HepG2 (cell line): ENCODE data around the gene PCNA. TPM values are rescaled to one million over a fixed set of nuclear protein-coding genes. Genes with fewer than 3 reads are reported as not detected.

Source experiments
- FOXJ3 ChIP-seq: sonication (generic); formaldehyde crosslinking; IDR thresholded peaks from 2 replicates; pipeline ENCODE4 v1.4.0; 2020; ENCODE audit warnings: missing genetic modification reagents, mild to moderate bottlenecking, borderline replicate concordance
- HIVEP1 ChIP-seq: sonication (generic); formaldehyde crosslinking; IDR thresholded peaks from 2 replicates; pipeline ENCODE4 v1.4.0; 2020; ENCODE audit warnings: mild to moderate bottlenecking, missing genetic modification reagents
- HNF4G ChIP-seq, 2 experiments: sonication (generic) in 1 of 2; formaldehyde crosslinking in 1 of 2; IDR thresholded peaks; 2 replicates each; pipeline versions ENCODE4 v1.4.0 to v1.6.1; 2011 to 2020; ENCODE audit warnings: borderline replicate concordance in 2 of 2, low read depth in 2 of 2, mild to moderate bottlenecking in 2 of 2, low read length in 1 of 2, missing genetic modification reagents in 1 of 2, moderate library complexity in 1 of 2
- HOXD1 ChIP-seq: sonication (generic); formaldehyde crosslinking; IDR thresholded peaks from 2 replicates; pipeline ENCODE4 v1.5.0; 2020; ENCODE audit warnings: missing genetic modification reagents
- IRX3 ChIP-seq: sonication (generic); formaldehyde crosslinking; IDR thresholded peaks from 2 replicates; pipeline ENCODE4 v1.8.1; 2023; ENCODE audit warnings: mild to moderate bottlenecking, low read depth, missing genetic modification reagents, borderline replicate concordance
- MEIS1 ChIP-seq: sonication (generic); formaldehyde crosslinking; IDR thresholded peaks from 2 replicates; pipeline ENCODE4 v1.9.0; 2021; ENCODE audit warnings: mild to moderate bottlenecking, missing genetic modification reagents, moderate library complexity, borderline replicate concordance
- MIXL1 ChIP-seq: IDR thresholded peaks from 2 replicates; pipeline ENCODE4 v1.6.1; 2016
- MZF1 ChIP-seq: sonication (generic); formaldehyde crosslinking; IDR thresholded peaks from 2 replicates; pipeline ENCODE4 v1.8.1; 2023; ENCODE audit warnings: mild to moderate bottlenecking, missing genetic modification reagents, borderline replicate concordance
- SP5 ChIP-seq: IDR thresholded peaks from 2 replicates; pipeline ENCODE4 v1.6.1; 2016; ENCODE audit warnings: low read depth, borderline replicate concordance
- TBX3 ChIP-seq: fragments of 450-650 bp; IDR thresholded peaks from 2 replicates; pipeline ENCODE4 v1.6.1; 2017; ENCODE audit warnings: antibody characterized with exemption, mild to moderate bottlenecking, inconsistent platforms, borderline replicate concordance
- TGIF2 ChIP-seq: IDR thresholded peaks from 2 replicates; pipeline ENCODE4 v1.6.1; 2016; ENCODE audit warnings: control low read depth, missing compliant biosample characterization
- ZNF605 ChIP-seq: sonication (generic); formaldehyde crosslinking; IDR thresholded peaks from 2 replicates; pipeline ENCODE4 v1.8.0; 2022; ENCODE audit warnings: mild to moderate bottlenecking, missing genetic modification reagents
- ZNF713 ChIP-seq: sonication (generic); formaldehyde crosslinking; IDR thresholded peaks from 2 replicates; pipeline ENCODE4 v1.4.0; 2020; ENCODE audit warnings: mild to moderate bottlenecking, missing genetic modification reagents
- polyA plus RNA-seq, 8 experiments: library from polyadenylated mRNA; depleted of rRNA in 3 of 8; stranded (reverse) in 7 of 8; unstranded in 1 of 8; fragments of >200 nt; fragmentation: Illumina TruSeq in 4 of 8; extraction: Trizol in 4 of 8; gene quantifications; 2 replicates each; pipeline versions ENCODE4 v1.2.1 to v1.2.3, GENCODE V29; 2011 to 2016; ENCODE audit warnings: low read depth in 4 of 8, missing spikeins in 1 of 8, mixed read lengths in 1 of 8; ENCODE audit not compliant: insufficient read depth in 1 of 8
- total RNA-seq, 5 experiments: library from RNA; depleted of rRNA; stranded (reverse); fragments of >200 nt; fragmentation: Illumina TruSeq; extraction: Trizol; gene quantifications; 2 replicates each; pipeline ENCODE4 v1.2.3, GENCODE V29; 2016; ENCODE audit warnings: low read depth in 1 of 5
- TF ChIP-seq, protein P1 (sequence below): sonication (generic); formaldehyde crosslinking; IDR thresholded peaks from 2 replicates; pipeline ENCODE4 v1.9.0; 2022; ENCODE audit warnings: missing genetic modification reagents, mild to moderate bottlenecking, borderline replicate concordance
- TF ChIP-seq, protein P2 (sequence below): sonication (generic); formaldehyde crosslinking; IDR thresholded peaks from 2 replicates; pipeline ENCODE4 v1.4.0; 2020; ENCODE audit warnings: missing genetic modification reagents, borderline replicate concordance
- TF ChIP-seq, protein P3 (sequence below): sonication (generic); formaldehyde crosslinking; IDR thresholded peaks from 2 replicates; pipeline ENCODE4 v1.4.0; 2020; ENCODE audit warnings: missing genetic modification reagents, borderline replicate concordance
- TF ChIP-seq, protein P4 (sequence below): IDR thresholded peaks from 2 replicates; pipeline ENCODE4 v1.6.1; 2016; ENCODE audit warnings: control low read depth
- TF ChIP-seq, protein P5 (sequence below): sonication (generic); formaldehyde crosslinking; IDR thresholded peaks from 2 replicates; pipeline ENCODE4 v1.8.0; 2022; ENCODE audit warnings: mild to moderate bottlenecking, missing genetic modification reagents, moderate library complexity

PCNA gene
- total and polyA plus RNA-seq, 2 of the 13 experiments (the other 11 are each of a cell fraction or from before 2014, with no cell fraction given) = 229 to 655 TPM

DNA sequence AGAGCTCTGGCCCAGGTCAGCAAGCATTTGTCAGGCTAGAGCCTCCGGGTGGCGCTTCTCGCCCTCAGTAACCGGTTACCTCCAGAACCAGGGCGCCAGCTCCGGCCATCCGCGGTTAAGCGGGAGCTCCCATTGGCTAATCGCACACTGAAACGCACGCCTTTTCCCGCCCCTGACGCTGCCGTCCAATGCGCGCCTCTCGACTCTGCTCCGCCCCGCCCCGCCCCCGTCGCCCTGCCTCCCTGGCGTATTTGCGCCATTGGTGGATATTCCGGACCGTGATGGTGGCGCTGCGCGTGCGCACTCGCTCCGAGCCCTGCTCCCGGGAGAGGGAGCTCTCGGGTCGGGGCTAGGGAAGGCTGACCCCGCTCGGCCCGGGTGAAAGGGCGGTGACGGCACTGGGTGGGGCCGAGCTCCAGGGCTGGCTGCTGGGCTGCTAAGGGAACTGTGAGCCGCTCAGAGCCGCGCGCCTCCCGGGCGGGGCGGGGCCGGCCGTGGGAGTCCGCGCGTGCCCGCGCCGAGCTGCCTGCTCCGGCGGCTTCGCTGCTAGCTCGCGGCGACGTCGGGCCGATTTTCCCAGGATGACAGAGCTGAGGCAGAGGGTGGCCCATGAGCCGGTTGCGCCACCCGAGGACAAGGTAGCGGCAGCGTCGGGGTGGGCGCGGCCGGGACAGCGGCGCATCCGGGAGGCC is 6.9 kb upstream of the PCNA start, which contains the start of gene CDS2 (continued):
- TF ChIP-seq, protein P1, sequence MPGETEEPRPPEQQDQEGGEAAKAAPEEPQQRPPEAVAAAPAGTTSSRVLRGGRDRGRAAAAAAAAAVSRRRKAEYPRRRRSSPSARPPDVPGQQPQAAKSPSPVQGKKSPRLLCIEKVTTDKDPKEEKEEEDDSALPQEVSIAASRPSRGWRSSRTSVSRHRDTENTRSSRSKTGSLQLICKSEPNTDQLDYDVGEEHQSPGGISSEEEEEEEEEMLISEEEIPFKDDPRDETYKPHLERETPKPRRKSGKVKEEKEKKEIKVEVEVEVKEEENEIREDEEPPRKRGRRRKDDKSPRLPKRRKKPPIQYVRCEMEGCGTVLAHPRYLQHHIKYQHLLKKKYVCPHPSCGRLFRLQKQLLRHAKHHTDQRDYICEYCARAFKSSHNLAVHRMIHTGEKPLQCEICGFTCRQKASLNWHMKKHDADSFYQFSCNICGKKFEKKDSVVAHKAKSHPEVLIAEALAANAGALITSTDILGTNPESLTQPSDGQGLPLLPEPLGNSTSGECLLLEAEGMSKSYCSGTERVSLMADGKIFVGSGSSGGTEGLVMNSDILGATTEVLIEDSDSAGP (CRISPR knock-in tag) = peak; percentile 88
- TF ChIP-seq SP5 (peak; percentile 94), FOXJ3 (peak; percentile 54; the same call in 1 of the 2 replicates), ZNF713 (0 out of 2 replicates have a peak, but pooled peaks have one; percentile 13), HNF4G (IDR thresholded peaks at IDR 0.05; ENCODE audit: borderline replicate concordance, low read depth, low read length) (peak; percentile 20; the same call in 1 of the 2 replicates), HNF4G (CRISPR knock-in tag; IDR thresholded peaks at IDR 0.05; ENCODE audit: borderline replicate concordance, low read depth) (peak; percentile 84; the same call in 1 of the 2 replicates), ZNF605 (CRISPR knock-in tag) (peak; percentile 33; the same call in 1 of the 2 replicates), MEIS1 (CRISPR knock-in tag) (no peak; the same call in 1 of the 2 replicates), MZF1 (CRISPR knock-in tag) (no peak), MIXL1 (CRISPR knock-in tag) (peak; percentile 56; the same call in 1 of the 2 replicates), HOXD1 (peak; percentile 80; the same call in 1 of the 2 replicates), IRX3 (CRISPR knock-in tag) (no peak; the same call in 1 of the 2 replicates), HIVEP1 (CRISPR knock-in tag) (no peak), TGIF2 (CRISPR knock-in tag) (peak; percentile 89), TBX3 (0 out of 2 replicates have a peak, but pooled peaks have one; percentile 44)
- TF ChIP-seq, protein P2, sequence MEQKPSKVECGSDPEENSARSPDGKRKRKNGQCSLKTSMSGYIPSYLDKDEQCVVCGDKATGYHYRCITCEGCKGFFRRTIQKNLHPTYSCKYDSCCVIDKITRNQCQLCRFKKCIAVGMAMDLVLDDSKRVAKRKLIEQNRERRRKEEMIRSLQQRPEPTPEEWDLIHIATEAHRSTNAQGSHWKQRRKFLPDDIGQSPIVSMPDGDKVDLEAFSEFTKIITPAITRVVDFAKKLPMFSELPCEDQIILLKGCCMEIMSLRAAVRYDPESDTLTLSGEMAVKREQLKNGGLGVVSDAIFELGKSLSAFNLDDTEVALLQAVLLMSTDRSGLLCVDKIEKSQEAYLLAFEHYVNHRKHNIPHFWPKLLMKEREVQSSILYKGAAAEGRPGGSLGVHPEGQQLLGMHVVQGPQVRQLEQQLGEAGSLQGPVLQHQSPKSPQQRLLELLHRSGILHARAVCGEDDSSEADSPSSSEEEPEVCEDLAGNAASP (CRISPR knock-in tag) = peak; percentile 96
- TF ChIP-seq, protein P3, sequence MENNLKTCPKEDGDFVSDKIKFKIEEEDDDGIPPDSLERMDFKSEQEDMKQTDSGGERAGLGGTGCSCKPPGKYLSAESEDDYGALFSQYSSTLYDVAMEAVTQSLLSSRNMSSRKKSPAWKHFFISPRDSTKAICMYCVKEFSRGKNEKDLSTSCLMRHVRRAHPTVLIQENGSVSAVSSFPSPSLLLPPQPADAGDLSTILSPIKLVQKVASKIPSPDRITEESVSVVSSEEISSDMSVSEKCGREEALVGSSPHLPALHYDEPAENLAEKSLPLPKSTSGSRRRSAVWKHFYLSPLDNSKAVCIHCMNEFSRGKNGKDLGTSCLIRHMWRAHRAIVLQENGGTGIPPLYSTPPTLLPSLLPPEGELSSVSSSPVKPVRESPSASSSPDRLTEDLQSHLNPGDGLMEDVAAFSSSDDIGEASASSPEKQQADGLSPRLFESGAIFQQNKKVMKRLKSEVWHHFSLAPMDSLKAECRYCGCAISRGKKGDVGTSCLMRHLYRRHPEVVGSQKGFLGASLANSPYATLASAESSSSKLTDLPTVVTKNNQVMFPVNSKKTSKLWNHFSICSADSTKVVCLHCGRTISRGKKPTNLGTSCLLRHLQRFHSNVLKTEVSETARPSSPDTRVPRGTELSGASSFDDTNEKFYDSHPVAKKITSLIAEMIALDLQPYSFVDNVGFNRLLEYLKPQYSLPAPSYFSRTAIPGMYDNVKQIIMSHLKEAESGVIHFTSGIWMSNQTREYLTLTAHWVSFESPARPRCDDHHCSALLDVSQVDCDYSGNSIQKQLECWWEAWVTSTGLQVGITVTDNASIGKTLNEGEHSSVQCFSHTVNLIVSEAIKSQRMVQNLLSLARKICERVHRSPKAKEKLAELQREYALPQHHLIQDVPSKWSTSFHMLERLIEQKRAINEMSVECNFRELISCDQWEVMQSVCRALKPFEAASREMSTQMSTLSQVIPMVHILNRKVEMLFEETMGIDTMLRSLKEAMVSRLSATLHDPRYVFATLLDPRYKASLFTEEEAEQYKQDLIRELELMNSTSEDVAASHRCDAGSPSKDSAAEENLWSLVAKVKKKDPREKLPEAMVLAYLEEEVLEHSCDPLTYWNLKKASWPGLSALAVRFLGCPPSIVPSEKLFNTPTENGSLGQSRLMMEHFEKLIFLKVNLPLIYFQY = peak; percentile 94
- TF ChIP-seq, protein P4, sequence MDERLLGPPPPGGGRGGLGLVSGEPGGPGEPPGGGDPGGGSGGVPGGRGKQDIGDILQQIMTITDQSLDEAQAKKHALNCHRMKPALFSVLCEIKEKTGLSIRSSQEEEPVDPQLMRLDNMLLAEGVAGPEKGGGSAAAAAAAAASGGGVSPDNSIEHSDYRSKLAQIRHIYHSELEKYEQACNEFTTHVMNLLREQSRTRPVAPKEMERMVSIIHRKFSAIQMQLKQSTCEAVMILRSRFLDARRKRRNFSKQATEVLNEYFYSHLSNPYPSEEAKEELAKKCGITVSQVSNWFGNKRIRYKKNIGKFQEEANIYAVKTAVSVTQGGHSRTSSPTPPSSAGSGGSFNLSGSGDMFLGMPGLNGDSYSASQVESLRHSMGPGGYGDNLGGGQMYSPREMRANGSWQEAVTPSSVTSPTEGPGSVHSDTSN (CRISPR knock-in tag) = peak; percentile 37; the same call in 1 of the 2 replicates
- TF ChIP-seq, protein P5, sequence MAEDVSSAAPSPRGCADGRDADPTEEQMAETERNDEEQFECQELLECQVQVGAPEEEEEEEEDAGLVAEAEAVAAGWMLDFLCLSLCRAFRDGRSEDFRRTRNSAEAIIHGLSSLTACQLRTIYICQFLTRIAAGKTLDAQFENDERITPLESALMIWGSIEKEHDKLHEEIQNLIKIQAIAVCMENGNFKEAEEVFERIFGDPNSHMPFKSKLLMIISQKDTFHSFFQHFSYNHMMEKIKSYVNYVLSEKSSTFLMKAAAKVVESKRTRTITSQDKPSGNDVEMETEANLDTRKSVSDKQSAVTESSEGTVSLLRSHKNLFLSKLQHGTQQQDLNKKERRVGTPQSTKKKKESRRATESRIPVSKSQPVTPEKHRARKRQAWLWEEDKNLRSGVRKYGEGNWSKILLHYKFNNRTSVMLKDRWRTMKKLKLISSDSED (CRISPR knock-in tag) = 0 out of 2 replicates have a peak, but pooled peaks have one; percentile 47
